ENCODE measurements around the gene CACNA1S.

CACNA1S gene

DNA sequence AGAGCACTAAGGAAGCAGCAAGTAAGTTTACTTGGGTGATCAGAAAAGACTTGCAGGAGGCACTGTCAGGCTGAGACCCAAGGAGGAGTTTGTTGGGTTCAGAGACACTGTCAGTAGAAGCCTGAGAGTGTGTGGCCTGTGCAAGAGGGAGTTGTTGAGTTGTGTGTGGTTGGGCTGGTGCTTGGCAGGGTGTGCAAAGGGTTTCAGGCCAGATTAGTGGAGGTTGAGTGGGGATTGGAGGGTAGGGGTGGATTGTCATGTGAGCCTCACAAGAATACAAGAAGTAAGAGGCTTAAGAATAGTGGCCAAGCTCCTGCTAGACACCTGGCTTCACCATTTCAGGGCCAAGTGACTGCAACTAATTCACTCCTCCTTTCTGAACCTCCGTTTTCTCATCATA, 79.8 kb downstream of the CACNA1S start:
- DNase-seq (ENCODE audit: low read depth in 2 of 2) = no peak

DNA sequence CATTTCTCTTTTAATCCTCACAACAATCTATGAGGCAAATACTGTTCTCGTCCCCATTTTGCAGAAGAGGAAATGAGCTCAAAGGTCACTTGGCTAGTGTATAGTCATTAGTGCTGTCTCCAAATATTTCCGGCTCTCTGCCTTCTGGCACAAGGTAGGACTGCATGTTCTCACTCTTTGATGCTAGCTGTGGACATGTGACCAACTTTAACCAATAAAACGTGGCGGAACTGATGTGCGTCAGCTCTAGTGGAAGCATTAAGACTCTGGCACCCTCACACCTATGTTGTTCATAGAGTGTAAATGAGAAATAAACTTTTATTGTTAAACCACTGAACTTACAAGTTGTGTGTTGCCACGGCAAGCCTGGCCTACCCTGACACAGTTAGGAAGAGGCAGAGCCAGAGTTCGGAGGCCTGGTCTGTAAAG, 83.8 kb downstream of the CACNA1S start:
- DNase-seq (ENCODE audit: low read depth in 2 of 2) = no peak

DNA sequence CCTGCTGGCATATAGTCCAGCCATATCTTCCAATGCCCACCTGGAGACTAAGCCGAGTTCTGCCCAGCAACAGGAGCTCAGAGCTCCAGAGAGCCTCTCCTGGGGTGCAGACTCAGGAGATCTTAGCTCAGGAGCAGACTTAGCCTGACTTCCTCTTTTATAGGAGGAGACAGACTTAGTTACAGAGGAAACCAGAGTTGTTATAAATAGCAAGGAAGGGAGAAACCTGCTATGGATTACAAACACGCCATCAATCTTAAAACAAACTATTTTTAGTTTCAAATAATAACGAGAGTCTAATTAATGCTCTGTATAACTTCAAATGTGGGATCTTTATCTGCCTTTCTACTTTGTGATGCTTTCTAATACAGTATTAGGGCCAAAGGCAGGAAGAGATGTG, 85.4 kb downstream of the CACNA1S start:
- no peak for DNase-seq (ENCODE audit: low read depth in 2 of 2)

DNA sequence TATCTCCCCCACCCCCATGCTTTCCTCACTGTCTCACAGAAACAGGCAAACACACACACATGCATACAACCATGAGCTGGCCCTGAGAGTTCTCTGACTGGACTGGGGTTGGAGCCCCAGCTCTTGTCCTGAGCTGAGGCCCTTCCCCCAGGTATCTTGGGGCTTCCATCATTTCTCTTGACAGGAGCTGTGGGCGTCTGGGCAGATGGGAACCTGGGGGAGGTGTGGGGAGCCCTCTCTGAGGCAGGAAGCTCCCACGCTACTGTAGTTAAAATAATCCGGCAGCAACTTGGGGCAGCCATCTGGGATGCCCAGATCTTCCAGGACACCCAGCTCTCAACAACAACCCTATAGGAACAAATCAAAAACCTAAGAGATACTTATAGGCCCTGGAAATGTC, 86.0 kb downstream of the CACNA1S start:
- DNase-seq (ENCODE audit: low read depth in 2 of 2) = no peak

DNA sequence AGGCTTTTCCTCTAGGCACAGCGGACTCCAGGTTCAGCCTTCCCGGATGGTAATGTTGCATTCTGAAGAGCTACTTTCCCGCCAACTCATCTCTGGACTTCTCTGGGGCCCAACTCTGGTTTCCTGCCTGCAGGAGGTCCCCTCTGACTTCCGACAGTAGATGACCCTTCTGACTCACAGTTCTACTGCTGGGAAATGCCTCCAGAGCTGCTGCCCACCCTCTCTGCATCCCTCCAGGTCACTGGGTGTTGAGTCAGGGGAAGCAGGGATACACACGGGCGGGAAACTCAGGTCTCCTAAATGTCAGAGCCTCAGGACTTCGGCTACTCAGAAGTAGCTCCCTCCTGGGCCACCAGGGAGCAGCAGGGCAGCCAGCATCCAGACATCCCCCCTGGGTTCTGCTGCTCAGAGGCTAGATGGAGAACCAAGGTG, 86.6 kb downstream of the CACNA1S start:
- no peak for DNase-seq (ENCODE audit: low read depth in 2 of 2)

DNA sequence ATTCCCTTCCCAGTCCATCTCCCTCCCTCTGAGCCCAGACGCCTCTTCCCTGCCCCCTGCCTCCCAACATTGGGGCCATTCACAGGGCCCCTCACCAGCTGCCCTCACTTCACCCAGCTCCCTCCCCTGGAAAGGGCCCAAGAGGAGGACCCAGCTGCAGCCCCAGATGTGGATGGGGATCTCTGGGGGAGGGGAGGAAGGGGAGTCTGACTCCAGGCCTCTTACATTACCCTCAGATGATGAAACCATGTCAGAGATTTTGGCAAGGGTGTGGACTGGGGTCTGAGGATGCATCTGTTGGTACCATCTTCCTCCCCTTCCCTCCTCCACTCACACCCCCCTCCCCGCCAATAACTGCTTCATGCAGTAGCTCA, 87.6 kb downstream of the CACNA1S start:
- no peak for DNase-seq (ENCODE audit: low read depth in 2 of 2)

DNA sequence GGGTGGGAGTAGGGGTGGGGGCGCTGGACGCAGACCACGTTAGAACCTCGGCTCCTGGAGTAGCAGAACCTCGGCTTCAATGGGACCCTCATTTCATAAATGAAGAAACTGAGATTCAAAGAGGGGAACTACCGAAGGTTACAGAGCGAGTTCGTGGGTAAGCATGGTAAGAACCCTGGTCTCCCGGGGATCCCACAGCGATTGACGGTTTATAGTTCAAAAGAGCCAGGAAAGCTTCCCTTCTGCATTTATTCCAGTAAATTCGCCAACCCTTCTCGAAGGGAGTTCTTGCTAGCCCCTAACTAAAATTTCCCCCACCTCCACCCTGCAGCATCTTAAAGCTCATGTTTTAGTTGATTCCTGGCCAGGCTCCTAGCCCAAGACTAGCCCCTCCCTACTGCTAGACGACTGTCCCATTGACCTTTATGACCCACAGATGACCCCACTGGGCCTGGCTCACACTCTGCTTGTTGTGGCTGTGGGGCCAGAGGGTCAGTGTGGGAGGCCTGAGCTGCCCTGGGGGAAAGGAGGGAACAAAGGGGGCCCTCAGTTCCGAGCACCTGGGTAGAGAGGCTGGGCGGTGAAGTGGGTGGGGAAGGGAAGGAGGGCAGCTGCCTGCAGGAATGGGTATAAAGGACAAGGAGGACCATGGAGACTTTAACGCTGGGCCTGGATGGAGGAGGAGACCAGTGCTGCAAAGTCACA, 88.2 kb downstream of the CACNA1S start:
- no peak for DNase-seq (ENCODE audit: low read depth in 2 of 2)

DNA sequence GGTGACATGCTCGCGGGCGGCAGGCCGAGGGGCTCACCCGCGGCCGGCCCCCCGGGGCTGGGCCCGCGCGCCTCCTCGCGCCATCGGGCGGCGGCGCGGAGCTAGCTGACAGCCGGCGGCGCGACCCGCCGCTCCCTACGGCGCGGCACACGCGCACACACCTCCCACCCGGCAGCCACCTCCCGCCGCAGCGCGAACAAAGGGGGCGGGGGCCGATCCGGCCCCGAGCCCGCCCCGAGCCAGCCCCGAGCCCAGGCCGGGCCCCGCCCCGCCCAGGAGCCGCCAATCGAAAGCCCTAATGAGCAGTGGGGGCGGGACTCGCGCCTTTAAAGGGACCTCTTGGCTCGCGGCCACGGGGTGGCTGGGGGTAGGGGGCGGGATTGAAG, 88.7 kb downstream of the CACNA1S start, which contains the start of gene KIF21B:
KIF21B (minus strand) TSS at position 198 of the 386 bp plus-strand sequence. CDS start 331 bp downstream, outside the sequence.
- DNase-seq (ENCODE audit: low read depth in 2 of 2) = peak; percentile 75 to 86

DNA sequence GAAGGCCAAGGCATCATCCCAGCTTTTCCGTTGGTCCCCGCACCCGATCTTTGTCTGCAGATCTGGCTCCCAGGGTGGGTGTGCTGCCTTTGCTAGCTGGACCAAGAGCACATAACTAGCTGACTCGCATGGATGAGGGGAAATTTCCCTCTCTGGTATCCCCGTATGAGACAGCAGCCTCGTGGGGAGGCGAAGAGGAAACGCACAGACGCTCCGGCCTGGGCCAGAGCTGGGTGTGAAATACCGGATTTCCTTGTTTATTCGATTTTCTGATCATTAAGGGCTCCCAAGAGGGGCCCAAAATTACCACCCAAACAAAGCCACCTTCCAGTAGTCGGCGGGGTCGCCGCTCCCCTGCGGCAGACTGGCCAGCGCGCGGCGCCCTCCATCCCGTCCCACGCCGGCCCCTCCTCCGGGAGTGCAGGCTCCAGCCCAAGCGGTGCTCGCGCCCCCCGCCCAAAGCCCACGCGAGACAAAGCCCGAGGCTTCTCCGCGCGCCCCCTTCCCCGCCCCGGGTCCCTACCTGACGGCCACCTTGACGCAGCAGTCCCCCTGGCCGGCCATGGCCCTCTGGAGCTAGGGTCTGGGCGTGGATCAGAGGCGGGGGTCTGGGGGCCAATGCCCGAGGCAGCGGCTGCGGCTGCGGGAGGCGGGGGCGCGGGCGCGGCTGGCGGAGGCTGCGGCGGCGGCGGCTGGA, 89.3 kb downstream of the CACNA1S start:
- DNase-seq (ENCODE audit: low read depth in 2 of 2) = no peak

DNA sequence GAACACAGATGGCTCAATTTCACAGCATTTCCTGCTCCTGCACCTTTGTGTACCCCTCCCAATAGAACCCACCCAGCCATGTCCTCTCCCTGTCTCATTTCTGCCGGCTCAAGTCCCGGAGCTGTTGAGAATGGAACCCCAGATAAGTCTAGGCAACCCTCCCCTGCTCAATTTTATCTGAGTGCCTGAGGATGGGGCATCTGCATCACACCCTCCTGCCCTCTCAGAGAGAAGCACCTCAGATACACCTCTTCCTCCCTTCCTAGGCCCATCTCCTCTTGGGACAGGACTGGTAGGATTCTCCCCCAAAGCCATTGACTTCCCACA, 89.8 kb downstream of the CACNA1S start:
- no peak for DNase-seq (ENCODE audit: low read depth in 2 of 2)

DNA sequence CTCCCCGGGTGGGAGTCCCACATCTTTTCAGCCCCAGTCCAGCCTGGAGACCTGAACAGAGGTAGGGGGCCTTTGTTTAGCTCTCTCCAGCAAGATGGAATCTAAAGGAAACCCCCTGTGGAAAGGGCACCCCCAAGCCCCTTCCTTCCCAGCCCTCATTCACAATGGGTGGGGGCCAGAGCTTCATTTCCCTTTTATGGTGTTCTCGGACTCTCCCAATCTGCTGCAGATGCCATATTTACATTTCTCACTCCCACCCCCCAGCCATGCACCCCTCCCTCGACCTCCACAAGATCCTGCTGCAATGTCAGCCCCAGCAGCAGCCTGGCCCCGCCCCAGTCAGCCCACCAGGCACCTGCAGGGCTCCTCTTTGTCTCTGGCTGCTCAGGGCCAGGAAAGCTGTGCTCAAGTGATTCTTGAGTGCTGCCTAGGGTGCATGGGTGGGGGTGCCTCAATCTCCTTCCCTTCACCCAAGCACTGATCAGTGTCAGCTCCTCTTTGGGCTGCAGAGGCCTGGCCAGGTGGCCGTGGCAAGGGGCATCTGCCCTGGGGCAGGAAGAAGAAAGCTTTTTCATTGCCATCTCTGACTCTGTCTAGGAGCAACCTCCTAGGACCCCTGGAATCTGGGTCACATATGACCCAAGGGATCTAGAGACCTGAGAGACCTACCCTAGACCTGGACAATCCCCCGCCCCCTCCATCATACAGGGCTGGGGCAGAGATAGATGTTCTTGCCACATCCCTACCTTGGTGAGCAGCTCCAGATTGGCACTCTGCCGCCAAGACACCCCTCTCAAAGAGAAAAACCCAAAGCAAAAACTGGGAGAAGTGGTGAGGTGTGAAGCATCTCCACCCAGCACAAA, 90.4 kb downstream of the CACNA1S start:
- no peak for DNase-seq (ENCODE audit: low read depth in 2 of 2)

DNA sequence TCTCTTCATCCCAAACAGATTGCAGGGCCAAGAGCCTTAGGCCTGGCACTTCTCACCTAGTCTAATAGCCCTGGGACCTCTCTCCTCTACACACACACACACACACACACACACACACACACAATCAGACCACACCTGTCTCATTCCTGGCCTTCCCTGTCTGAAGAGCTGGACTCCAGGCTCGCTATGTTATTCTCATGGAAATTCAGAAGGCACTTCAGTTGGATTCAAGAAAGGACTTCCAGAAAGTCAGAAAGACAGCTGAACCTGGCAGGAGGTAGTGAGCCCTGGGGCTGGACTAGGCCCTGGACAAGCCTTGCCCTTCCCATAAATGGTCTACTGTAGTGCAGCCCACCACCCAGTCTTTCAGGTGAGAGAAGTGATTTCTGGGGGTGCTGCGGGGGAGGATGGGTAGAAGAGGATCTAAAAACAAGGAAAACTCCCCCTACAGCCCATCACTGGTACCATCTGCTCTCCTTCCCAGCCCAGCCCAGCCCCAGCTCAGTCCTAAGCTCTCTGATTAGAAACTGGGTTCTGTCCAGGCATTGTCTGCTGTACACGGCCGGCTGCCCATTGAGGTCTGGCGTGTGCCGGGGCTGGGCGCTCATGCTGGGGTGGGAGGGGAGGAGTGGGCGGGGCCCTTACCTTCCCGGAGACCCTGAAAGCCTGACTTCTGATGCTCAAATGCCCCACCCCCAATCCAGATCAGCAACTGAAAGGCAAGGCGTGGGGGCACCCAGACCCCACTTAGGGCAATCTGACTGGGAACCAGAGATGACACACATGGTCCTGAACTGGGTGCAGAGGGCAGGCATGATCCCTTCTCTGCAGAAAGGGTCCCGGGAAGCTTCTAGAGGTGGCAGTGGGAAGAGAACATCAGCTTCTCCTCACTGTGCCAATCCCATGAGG, 91.3 kb downstream of the CACNA1S start:
- no peak for DNase-seq (ENCODE audit: low read depth in 2 of 2)

DNA sequence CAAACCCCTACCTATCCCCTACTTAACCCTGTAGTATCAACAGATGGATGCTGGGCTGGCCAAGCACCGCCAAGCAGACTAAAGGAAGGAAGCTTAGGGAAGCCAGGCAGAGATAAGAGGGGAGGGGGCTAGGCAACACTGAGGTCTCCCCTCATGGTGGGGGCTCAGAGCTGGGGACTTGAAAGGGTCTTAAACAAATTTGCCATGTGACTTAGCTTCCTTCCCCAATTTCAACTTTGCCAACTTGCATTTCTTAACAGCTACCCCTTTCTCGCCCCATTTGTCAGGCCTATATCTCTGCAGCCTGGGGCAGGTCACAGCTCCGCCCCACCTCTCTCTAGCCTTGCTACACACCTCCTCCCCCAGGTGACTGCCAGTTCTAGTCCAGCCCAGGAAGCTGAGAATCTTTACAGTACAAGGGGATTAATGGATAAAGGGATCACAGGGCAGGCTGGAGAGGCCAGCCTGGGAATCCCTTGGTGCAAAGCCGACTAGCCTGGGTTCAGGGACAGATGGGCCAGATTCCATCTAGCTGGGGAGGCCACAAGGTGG, 92.1 kb downstream of the CACNA1S start:
- no peak for DNase-seq (ENCODE audit: low read depth in 2 of 2)

DNA sequence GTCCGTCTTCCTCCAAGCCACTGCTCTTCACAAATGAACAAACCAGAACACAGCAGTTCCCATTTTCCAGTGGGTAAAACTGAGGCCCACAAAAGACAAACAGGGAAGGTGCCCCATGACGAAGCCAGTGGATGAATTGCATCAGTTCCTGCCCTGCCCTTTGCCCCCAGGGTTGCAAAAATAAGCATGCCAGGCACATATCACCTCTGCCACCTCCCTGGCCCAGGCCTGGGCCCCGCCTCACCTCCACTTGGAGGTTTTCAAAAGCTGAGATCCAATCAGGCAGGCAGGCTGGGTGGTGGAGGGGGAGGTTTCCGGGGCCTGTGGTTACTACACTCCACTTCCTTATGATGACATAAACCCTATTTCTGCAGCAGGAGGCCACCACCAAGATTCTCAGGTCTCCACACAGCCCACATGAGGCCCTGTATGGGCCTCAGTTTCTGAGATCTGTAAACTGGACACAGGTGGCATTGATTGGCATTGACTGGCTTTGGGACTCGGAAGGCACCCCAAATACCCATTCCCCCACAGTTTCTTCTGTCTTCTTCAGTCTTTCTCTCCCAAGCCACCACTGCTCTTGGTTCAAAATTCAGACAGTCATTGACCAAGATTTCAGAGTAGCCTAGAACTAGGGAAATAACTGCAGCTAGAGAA, 92.8 kb downstream of the CACNA1S start:
- peak; percentile 75 to 87 for DNase-seq (ENCODE audit: low read depth in 2 of 2)

DNA sequence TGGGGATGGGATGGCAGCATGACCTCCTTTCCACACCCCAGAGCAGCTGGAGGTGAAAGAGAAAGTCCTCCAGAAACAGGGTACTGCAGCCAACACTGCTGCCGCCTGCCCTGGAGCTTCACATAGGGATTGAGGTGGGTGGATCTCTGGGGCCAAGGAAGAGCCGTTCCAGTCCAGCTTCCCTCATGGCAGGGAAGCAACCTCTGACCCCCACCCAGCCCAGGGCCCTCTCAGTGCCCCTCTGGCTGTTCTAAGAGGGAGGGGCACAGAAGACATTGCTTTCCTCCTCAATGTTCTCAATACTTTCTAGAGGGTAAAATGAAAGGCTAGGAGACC, 94.4 kb downstream of the CACNA1S start:
- DNase-seq (ENCODE audit: low read depth in 2 of 2) = no peak

DNA sequence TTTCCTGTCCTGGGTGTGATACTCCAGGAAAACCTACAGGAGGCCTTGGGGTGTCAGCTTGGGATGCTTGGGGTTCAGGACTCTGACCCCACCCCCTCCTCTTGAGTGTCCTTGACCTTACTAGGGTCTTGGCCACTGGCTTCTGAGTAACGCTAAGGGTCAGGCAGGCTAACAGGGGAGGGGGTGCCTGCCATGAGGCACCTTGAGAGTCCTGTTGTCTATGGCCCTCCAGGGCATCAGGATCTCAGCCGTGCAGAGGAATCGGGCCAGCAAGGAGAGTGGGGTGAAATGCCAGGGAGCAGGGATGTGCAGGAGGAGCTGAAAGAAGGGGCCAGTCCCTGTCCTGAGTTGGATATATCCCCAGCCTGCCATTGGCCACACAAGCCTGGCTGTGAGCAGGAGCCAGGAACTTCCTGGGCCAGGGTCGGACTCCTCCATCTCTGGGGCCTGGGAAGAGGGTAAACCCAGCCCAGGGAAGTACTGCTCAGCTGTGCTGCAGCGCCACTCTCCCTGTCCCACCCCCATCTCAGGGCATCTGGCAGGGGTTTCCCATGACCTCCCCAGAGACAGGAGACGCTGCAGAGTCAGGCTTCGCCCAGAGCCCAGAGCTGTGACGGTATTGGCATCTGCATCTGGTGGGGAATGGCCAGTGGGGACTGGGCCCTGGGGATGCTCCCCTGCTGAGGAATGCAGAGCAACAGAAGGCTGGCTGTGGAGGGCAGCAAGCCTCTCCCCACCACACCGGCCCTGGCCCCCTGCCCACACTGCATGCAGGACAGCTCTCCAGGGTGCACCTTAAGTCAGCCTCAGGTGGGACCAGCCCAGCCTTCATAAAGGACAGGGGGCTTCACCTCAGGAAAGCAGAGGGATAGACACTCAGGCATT, 95.0 kb downstream of the CACNA1S start:
- DNase-seq (ENCODE audit: low read depth in 2 of 2) = no peak

DNA sequence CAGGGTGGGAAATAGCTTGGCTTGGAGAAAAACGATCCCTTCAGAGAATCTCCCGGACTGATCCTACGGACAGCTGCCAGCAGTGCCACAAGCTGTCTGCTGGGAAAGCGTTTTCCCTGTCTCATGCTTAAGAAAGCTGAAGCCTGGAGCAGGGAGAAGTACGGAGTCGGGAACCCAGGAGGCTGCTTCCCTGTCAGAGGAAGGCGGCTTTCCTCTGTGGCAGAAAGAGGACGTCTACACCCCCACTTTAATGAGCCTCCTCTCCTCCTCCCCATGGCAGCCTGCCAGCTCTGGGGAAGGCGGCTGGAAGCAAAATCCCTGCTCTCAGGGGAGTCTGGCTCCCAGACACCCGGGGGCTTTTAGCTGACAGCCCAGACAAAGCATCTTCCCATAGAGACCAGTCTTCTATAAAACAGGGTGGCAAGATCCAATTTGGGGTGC, 96.0 kb downstream of the CACNA1S start:
- no peak for DNase-seq (ENCODE audit: low read depth in 2 of 2)

DNA sequence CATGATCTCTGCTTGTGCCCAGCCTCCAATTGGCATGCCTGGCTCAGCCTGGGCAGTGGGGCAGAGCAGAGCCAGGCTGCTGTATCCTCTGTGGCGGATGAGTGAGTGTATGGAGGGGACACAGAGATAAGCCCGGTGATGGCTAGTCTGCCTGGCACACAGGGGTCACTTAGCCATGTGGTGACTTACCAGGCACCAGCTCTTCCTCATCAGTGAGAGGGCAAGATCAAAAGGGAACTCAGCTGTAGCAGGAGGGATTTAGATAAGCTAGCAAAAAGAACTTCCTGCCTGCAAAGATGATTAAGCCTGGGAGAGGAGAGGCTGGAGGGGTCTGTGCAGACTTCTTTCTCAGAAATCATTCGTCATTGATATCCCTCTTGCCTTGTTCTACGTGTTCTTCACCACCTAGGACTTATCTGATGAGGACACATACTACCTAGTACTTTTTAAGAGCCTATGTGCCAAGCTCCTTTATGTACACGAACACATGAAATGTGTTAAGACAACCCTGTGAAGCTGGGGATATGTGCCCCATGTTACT, 96.6 kb downstream of the CACNA1S start:
- no peak for DNase-seq (ENCODE audit: low read depth in 2 of 2)

DNA sequence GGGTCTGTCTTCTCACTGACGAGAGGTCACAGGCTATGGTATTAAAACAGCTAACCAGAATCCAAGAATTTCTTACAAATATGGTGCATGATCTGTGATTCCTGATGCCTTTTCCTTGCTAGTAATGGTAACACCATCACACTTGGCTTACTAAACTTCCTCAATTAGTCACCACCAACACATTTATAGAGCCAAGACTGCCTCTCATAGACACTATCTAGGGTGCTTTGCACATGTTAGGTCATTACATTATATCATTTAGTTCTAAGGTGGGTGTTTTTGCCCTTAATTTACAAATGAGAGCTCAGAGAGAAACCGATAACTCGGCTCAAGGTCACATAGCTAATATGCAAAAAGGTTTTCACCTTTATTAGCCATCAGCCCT, 97.4 kb downstream of the CACNA1S start:
- DNase-seq (ENCODE audit: low read depth in 2 of 2) = no peak
